Iris pigment epithelial cell (primary cell): Measurements from ENCODE around the gene TOP1.

Experiments used
- DNase-seq: peaks from one replicate; pipeline ENCODE4 v3.0.0-alpha.2; 2011; ENCODE audit warnings: low read depth

TOP1 gene

DNA sequence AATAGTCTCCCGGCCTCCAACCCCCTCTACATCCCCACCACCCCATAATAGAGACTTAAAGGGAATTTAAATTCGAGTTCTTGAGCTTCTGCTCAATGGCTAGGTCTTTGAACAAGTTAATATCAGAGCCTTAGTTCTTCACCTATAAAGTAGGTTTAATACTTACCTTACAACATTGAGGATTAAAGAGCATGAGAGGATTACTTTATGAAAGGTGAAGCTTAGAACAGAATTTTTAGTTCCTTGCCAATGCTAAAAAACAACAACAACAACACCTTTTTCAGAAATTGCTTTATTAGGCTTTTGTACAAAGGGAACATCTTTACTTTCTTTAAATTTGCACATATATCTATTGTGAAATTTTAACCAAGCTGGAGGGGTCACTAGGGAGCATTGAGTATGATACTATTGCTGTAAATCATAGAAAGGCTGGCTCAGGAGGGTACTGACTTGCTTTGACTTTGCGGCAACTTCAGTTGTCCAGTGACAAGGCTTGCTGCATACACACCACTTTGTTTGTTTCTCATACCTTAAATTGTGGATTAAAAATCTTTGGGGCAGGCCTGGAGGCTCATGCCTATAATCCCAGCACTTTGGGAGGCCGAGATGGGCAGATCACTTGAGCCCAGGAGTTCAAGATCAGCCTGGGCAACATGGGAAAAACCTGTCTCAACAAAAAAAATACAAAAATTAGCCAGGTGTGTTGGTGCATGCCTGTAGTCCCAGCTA is 9.7 kb downstream of the TOP1 start:
- DNase-seq, result no peak

DNA sequence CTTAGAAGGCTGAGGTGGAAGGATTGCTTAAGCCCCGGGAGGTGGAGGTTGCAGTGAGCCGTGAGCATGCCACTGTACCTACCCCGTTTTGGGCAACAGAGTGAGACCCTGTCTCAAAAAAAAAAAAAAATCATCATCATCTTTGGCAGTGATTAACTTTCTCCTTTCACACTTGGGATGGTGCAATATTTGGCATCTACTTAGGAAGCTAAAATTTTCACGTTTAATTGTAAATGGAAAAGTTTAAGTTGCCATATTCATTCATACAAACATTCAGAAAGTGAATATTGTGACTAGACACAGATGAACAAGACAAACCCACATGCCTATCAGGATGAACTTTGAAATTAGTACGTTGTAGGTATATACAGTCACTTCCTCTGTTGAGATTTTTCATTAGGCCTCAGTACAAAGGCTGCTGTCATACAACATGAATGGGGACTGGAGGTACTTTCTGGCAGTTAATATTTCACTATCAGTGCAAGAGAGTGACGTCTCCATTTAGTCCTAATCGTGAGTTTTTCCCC is 10.3 kb downstream of the TOP1 start:
- DNase-seq, result no peak

DNA sequence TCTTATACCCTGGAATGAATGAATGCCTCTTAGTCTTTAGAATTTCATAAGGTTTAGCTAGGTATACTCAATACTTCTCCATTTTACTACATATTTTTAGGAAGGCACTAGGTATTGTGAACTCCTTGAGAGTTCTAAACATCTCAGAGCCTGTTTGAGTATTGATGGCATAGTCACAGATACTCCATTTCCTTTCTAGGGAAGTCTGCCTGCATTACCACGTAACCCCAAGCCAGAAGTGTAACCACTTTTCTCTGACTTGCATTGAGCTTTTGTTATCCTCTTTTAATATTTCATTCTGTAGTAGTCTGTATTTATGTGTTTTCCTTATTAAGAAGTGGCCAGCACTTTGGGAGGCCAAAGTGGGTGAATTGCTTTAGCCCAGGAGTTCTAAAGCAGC is 12.2 kb downstream of the TOP1 start:
- DNase-seq, result no peak

DNA sequence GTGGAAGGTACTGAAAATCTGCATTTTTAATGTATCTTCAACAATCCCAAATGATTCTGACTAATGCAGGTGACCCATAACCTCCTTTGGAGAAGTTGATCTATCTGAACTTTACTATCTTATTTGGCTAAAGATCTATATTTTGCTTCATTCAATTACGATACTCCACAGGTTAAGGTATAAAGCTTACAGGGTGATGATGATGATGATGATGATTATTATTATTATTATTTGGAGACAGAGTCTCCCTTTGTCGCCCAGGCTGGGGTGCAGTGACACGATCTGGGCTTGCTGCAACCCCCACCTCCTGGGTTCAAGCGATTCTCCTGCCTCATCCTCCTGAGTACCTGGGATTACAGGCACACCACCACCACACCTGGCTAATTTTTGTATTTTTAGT is 13.1 kb downstream of the TOP1 start:
- no peak for DNase-seq

DNA sequence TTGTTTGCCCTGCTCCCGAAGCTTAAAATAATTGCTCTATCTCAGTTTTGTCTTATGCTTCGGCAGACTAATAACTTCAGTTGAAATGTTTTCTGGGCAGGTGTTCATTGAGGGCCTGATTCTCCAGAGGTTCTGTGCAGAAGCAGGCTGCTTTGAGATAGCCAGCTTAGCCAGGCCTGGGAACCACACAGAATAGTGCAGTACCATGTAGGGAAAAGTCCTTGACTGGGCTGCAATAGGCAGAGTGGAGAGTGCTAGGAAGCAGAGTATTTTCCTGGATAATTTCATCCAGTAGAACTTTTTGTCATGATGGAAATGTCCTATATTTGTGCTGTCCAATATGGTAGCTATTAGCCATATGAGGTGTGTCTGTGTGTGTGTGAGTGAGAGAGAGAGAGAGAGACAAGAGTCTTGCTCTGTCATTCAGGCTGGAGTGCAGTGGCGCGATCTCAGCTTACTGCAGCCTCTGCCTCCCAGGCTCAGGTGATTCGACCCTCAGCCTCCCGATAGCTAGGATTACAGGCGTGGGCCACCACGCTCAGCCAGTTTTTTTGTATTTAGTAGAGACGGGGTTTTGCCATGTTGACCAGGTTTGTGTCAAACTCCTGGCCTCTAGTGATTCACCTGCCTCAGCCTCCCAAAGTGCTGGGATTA is 15.9 kb downstream of the TOP1 start:
- no peak for DNase-seq

DNA sequence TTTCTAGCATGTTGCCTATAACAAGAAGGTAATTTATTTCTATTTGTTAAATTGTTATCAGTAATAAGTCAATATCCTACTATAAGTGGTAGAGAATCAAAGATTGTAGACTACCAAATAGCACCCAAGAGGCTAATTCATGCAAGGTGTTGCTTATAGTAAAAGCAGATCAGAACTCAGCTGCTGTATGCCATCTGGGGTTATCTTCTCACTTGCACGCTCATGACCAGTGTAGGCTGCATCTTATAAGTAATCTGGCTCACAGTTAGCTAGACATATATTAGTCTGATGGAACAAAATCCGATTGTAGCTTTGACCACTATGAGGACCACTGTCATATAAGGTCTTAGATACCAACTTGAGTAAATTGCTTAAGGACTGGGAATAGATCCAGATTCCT is 17.0 kb downstream of the TOP1 start:
- no peak for DNase-seq

DNA sequence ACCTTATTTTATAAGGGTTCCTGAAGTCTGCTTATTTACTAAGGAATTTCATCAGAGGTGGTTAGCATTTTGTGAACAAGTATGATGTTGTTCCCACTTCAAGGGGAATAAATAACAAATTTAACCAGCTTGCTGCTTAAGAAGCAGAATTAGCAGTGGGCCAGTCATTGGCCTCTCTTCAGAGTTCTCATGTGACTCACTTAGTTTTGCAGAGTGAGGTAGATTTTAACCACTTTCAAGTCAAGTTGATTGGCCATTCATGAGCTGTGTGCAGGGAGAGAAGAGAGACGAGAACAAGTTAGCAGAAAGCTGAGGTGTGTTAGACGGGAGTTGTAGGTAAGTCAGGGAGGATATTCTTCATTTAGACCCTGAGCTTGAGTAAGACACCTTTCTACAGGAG is 18.1 kb downstream of the TOP1 start:
- peak; percentile 59 for DNase-seq

DNA sequence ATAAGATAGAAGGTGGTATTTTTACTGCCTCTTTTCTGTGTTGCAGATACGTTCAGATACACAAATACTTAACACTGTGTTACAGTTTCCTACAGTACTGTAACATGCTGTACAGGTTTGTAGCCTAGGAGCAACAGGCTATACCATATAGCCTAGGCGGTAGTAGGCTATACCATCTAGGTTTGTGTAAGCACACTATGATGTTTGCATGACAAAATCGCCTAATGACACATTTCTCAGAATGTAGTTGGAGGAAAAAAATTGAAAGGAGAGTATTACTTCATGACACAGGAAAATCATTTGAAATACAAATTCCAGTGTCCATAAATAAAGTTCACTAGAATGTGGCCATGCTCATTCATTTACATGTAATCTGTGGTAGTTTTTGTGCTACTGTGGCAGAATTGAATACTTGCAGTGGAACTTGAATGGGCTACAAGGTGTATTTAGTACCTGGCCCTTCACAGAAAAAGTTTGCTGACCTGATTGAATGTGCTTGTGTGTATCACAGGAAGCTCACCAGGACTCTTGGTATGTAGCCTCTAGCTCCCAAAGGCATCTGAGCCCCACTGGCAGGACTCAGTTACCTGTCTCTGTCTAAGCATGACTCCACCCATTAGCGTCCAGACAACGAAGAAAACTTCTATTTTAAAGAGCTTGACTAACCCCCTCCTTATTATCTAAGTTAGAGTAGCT is 18.8 kb downstream of the TOP1 start:
- DNase-seq, result no peak

DNA sequence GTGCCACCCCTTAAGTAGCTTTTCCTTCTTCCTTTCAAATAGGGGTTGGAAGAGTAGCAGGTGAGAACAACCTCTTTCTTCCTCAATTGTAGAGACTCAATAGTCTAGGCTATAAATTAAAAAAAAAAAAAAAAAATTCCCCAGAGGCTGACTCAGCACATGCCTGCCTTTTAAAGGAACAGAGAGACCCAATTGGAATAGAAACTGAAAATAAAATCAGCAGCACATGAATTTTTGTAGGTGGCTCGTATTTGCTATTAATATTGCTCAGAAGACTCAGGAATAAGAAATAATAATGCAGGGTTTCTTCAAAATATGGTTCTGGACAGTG is 19.3 kb downstream of the TOP1 start:
- DNase-seq, result peak; percentile 40

DNA sequence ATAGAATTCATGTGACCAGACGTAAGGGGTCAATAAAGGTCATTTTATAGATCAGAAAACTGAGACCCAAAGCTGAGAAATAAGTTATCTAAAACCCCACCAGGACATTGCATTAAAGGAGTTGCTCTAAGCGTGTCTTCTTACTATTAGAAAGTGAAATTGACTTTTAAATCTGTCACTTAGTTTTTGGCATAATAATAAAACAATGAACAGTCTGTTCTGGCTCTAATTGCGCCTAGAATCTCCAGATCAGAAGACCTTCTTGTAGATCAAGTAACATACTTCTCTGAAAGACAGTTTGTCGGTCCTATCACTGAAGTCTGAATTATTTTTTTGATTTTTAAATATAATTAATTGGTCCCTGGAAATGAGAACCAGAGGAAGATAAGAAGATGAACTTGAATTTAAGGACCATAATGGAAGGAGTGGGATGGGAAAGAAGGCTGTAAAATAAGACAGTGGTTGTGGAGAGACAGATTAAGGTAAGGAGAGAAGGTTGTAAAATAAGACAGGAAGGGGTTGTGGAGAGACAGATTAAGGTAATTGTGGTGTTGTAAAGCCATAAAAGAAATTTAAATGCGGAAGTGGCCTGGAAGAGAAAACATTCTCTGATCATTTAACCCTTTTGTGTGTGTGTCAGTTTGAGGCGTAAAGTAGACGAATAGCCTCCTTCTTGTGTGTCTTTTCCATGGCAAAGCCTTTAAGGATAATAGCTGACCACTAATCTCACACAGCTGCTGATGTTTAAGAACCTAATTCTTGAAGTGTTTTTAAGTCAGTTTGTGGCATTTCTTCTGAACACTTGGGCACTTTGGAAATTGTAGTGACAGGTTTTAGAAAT is 20.1 kb downstream of the TOP1 start:
- DNase-seq, result no peak

DNA sequence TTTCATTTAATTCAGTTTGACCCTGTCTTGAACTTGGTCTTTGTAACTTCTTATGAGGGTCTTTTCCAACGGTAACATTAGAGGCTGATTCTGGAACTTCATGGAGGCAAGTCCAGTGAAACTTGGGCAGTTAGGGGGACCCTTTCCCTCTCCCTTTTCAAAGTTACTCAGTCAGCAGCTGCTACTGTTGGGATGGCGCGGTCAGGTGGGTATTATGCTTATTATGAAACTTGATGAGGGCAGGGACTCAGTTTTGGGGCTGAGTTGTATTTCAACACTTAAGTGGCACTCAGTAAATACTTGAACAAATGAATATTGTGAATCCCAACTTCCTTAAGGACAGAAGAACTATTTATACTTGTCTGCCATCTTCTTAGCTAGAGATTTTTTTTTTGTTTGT is 20.8 kb downstream of the TOP1 start:
- DNase-seq, result no peak

DNA sequence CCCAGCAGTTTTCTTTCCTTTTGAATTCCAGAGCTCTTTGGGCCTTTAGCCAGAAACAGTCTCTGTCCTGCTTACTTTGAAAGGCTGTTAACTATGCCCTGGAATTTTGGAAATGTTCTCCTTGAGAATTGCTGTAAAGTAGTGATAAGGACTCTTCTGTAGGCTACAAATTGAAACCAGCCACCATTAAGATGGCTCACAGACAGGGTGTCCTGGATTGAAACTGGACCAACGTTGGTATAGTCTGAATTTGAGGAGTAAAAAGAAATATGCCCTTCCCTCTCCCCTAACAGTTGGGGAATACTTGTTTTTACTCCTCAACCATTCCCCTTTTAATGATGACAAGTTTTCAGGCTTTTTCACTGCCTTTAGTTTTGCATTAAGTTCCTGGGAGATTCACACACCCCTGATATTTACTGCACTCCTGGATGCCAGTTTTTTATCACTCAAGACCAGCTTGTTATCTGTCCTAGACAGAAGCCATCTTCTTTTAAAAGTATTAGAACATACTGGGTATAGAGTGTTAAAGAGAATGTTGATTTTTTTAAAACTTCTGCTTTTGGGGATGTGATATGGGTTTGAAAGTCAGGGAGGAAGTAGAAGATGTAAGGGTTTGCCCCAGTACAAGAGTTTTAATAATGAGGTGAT is 21.9 kb downstream of the TOP1 start:
- no peak for DNase-seq

DNA sequence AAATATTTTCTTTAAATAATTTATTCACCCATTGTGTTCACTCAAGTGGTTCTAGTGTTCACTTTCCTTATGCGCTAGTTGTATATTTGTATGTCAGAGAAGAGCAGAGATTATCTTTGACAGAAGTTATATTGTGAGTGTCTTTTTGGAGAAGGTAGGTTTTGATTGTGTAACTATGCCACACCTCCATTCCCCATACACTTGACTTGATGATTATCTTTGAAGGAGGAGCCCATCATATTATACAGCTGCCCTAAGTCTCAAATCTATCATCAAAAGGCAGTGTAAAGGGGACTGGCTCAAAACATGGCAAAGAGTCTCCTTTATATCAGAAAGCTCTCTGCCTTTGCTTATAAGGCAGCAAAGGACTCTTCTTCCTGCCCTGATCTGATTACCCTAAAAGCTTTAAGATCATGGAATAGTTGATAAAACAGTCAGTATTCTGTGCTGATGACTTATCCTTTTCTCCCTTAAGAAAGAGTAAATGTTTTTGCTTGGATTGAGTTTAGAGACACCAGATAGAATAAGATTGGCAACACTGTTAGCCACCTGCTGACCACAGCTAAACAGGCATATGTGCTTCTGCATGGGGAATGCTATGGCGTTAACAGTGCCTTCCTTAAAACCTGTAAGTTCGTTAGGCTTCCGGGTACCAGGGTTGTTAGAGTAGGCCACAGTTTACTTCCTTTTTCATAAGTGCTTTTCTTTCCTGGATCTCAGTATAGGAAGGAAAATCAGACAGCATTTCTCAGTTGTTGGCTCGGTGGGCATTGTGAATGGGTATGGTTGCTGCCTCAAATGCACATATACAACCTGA is 22.6 kb downstream of the TOP1 start:
- DNase-seq, result no peak

DNA sequence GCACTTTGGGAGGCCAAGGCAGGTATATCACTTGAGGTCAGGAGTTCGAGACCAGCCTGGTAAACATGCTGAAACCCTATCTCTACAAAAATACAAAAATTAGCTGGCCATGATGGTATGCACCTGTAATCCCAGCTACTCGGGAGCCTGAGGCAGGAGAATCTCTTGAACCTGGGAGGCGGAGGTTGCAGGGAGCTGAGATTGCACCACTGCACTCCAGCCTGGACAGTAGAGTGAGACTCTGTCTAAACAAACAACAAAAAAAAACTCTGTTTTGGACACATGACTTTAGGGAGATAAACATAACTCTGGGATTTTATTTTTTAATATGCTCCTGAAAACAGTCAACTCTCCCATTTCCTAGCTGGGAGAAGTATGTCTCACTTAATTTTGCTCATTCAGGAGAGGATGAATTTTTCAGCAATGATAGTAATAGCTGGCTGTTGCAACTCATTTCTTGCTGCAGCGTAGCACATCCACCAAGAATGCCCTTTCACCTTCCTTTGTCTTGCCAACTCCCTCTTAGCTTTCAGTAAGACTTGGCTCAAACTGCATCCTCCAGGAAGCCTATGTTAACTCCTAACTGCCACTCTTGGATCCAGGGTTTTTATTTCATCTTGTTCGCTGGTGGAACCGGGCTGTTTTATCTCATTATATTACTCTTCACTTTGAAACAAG is 24.3 kb downstream of the TOP1 start:
- peak; percentile 86 for DNase-seq

DNA sequence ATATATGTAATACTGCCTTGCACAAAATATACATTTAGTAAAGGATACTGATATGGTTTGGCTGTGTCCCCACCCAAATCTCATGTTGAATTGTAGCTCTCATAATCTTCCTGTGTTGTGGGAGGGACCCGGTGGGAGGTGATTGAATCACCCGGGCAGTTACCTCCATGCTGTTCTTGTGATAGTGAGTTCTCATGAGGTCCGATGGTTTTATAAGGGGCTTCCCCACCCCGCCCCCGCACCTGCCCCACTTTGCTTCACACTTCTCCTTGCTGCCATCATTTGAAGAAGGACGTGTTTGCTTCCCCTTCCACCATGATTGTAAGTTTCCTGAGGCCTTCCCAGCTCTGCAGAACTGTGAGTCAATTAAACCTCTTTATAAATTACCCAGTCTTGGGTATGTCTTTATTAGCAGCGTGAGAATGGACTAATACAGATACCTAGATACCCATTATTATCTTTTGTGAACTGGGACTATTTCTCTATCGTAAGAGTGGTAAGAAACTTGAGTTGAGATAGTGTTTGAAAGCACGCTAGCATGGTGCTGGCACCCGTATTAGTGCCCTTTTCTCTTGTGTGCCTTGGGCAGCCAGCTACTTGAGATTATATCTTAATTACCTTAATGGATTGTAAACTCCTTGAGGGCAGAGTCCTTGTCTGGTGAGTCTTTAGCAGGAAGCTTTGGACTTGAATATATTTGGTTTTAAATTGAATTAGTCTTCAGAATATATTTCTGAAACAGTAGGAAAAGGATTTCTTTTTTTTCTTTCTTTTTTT is 25.6 kb downstream of the TOP1 start:
- no peak for DNase-seq

DNA sequence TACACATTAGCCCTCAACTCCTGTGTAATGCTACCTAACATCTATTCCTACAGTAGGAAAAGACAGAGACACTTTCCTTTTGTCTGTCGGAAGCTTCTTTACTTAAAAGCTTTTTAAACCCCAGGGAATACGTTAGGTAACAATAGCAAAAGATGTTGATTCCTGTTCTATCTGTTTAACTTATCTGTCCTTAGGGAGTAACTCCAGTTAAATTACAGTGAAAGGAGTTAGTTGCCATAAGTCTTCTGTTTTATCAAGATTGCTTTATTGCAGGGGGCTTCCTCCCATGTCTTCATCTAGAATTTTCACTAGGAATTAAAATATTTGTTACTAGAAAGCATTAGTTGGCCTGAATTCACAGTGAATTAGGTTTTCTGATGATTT is 26.2 kb downstream of the TOP1 start:
- DNase-seq, result no peak

DNA sequence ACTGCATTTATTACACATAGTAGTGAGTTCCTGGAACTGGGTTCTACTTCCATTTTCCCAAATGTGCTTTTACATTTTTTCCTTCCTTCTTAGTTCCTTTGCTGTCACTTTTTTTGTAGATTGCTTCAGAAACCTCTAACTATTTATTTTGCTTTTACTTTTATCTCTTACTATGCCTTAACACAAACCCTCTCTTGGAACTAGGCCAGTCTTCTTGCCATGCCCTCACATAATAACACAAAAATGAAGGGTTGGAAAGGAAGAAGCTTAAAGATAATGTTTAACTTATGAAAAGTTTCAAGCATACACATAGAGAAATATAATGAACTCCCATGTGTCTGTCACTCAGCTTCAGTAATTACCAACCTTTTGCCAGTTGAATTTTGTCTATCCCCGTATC is 27.1 kb downstream of the TOP1 start:
- DNase-seq, result peak; percentile 48

DNA sequence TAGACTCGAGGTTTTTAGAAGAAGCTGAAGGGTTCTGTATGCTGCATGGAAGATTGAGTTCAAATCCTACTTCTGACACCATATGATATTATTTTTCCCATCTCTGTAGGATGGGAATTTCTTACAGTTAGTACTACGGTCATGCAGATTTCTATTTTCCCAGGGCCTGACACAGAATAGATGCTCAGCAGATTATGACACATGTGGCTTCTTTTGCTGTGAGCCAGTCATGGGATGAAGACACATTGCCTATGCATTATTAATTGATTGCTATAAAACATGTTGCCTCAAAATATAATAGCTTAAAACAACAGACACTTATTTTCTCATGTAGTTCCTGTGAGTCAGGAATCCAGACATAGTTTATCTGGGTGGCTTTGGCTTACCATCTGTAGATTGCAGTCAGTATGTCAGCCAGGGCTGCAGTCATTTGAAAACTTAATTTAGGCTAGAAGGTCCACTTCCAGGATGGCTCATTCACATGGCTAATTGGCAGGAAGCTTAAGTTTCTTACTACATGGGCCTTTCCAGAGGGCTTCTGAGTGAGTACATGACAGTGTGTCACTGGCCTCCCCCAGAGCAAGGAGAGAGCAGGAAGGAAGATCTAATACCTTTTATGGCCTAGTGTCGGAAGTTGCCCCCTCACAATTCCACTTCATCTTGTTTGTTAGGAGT is 29.5 kb downstream of the TOP1 start:
- DNase-seq, result peak; percentile 89
